NOMO-1 treated with DMSO at 0.1 percent for 48 hours (cell line): ENCODE results near the gene SOCS6.

Source experiments
- DNase-seq: peaks from one replicate; lab custom pipeline; 2025; ENCODE audit not compliant: unreplicated experiment; lab: John Stamatoyannopoulos, UW

SOCS6 gene

DNA sequence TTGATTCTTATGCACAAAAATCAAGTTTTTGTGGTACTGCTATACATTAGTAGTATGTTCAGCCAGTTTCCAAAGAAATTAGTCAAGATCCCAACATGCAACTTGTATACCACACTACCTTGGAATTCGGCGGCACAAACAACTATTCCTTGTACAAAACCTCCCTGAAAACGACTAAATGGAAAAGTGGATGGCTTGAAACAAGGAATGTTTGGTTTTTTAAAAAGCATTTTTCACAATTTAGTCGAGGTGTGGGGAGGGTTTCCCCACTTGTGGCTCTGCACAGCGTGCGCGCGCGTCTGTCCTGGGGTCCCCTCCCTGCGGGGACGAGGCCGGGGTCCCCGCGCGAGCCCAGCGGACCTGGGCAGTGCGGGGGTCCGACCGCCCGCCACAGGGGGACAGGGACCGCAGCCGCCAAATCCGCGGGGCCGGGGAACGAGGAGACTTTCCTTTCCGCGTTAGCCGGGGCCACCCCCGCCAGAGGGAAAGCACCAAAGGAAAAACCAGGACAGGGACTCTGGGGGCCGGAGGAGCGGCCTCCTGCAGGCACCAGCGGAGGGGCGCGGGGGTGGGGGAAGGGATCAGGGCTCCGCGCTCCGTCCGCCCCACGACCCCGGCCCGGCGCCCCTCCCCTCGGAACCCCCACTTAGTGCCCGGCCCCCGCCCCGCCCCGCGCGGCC is 534 bp upstream of the SOCS6 start:
- DNase-seq: no peak

DNA sequence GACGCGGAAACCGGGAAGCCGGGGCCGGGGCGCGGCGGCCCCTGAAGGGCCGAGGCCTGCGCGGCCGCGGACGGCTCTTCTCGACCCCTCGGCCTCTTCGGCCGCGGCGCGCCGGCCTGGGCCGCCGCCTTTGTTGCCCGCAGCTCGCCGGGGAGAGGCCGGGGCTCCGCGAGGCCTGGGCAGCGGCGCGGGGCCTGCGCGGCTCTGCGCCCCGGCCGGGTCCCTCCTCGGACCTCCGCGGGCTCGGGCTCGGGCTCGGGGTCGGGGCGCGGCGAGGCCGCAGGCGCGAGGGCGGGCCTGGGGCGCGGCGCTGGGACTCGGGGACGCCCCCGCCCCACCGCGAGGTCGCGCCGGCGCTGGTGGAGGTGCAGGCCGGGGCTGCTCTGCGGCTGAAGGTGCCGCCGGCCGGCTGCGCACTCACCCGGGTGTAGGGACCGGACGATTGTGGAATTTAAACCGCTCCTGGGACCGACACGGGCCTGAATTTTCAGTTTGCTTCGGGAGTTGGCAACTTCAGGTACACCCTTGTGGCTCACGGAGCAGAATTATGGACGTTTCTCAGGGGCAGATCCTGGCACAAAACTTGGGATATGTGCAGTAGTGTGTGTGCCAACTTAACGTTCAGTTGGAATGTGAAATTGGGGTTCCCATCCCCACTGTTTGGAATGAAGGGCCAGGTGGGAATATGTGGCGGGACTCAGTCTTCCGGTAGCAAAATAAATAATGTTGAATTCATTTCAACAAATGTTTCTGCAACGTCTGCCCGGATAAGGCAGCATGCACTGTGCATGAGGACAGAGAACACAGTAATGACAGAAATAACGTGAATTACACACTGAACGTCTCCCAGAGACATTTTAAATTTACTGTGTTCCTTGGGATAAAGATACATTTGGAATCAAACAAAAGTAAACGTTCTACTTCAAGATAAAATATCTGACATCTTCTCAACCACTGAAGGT is 787 bp downstream of the SOCS6 start:
- DNase-seq: no peak

- no peak for DNase-seq
Measured at GRCh38 chr18:70290482-70291294, 1.8 kb downstream of the SOCS6 start.

- DNase-seq: no peak
Measured at GRCh38 chr18:70291295-70291574, 2.4 kb downstream of the SOCS6 start.

GRCh38 chr18:70292628-70293027 is 3.8 kb downstream of the SOCS6 start:
- DNase-seq: no peak

GRCh38 chr18:70293166-70293565 is 4.3 kb downstream of the SOCS6 start:
- DNase-seq: no peak

- DNase-seq: no peak
Measured at GRCh38 chr18:70294471-70295191, 5.8 kb downstream of the SOCS6 start.

GRCh38 chr18:70295192-70296188 is 6.6 kb downstream of the SOCS6 start:
- no peak for DNase-seq

DNA sequence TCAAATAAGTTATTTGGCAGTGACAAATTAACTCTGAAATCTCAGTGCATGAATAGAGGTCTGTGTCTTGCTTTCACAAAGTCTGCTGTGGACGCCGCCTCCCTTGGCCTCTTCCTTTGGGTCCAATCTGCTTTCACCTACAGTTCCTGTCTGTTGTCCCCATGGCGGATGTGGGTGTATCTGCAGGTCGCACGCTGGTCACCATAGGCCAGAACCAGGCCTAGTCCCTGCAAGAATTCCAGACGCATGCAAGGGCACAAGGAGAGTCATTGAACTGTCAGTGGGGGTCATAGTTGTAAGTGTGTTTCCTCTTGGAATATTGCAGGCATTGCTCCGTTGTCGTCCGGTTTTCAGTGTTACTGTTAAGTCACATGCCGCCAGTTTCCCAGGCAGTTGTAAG is 7.4 kb downstream of the SOCS6 start:
- no peak for DNase-seq

DNA sequence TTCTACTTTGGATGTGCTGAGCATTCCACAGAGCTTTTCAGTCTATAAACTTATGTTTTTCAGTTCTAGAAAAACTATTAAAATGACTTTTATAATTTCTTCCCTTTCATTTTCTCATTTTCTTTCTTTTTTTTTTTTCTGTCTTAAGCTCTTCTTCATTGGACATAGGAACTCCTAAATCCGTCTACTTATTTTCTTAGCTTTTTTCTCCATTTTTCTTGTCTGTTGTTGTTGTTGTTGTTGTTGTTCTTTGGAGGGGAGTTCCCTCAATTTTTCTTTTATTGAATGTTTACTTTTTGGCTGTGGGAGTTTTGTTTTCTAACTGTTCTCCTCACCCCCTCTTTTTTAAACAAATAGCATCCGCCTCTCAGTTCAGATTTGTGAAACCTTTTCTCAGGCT is 7.9 kb downstream of the SOCS6 start:
- DNase-seq: no peak

- DNase-seq: no peak
Measured at GRCh38 chr18:70299393-70299792, 10.5 kb downstream of the SOCS6 start.

DNA sequence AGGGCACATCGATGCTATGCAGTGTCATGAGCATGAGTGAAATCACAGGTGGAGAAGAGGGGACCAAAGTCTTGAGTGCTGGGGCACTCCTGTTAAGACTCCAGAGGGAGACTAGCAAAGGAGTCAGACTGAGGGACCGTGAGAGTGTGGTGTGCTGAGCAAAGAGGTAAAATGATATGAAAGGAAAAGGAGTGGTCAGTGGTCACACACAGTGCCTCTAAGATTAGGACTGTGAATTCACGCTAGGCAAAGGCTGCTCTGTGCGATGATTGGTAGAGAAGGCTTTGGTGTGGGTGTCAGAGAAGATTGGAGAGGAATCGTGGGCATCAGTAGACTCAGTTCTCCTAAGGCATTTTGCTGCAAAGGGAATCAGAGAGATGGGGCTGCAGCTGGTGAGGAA is 12.8 kb downstream of the SOCS6 start:
- no peak for DNase-seq

- DNase-seq: no peak
Measured at GRCh38 chr18:70308555-70309294, 19.9 kb downstream of the SOCS6 start.

GRCh38 chr18:70310560-70311320 is 21.9 kb downstream of the SOCS6 start:
- DNase-seq: no peak

DNA sequence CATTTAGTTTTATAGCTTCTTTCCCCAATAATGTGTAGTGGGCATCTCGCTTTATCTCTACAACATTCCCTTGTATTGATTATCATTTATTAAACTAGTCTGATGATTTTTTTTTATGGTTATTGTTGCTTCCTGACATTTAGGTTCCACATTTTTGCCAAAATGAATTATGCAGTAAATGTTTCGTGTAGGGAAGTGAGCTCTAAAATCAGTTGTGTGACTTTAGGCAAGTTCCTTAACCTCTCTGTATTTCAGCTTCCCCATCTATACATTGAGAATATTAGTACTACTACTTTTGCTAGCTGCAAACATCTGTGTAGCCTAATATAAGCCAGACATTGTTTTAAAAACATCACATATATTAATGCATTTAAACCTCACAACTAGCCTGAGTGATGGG is 22.9 kb downstream of the SOCS6 start:
- no peak for DNase-seq

GRCh38 chr18:70313640-70314039 is 24.8 kb downstream of the SOCS6 start:
- DNase-seq: no peak

- DNase-seq: no peak
Measured at GRCh38 chr18:70314151-70314782, 25.4 kb downstream of the SOCS6 start.

GRCh38 chr18:70319187-70319586 is 30.3 kb downstream of the SOCS6 start:
- no peak for DNase-seq
